CD8-positive, alpha-beta memory T cell (primary cell): Measurements from ENCODE around the gene CRLF2. TPM values are rescaled to one million over a fixed set of nuclear protein-coding genes. Genes with fewer than 3 reads are reported as not detected.

Experiments
- CTCF ChIA-PET: fragments of 350-600 bp; sonication (Branson Sonifier 250); formaldehyde crosslinking; loops from one replicate; lab custom pipeline; 2021; ENCODE audit warnings: antibody characterized with exemption; lab: Charles Lee
- POLR2A ChIA-PET: fragments of 350-600 bp; sonication (Branson Sonifier 250); formaldehyde crosslinking; loops from one replicate; lab custom pipeline; 2021; ENCODE audit warnings: antibody characterized with exemption; lab: Charles Lee
- DNase-seq, 5 donors: peaks; one replicate each; pipeline versions ENCODE4 v3.0.0 to v3.0.0-alpha.2; 2020 to 2022; ENCODE audit warnings: mixed read lengths in 1 of 5
- H3K27ac ChIP-seq: one replicate; pipeline ENCODE4 v1.7.0; 2013; ENCODE audit warnings: low read depth, mild to moderate bottlenecking, low read length, moderate library complexity
- H3K27me3 ChIP-seq: 2 replicates; pipeline ENCODE4 v1.7.0; 2013; ENCODE audit warnings: low read length, mild to moderate bottlenecking; ENCODE audit not compliant: insufficient read depth, poor library complexity, severe bottlenecking
- H3K36me3 ChIP-seq: 2 replicates; pipeline ENCODE4 v1.7.0; 2013; ENCODE audit warnings: mild to moderate bottlenecking, low read length, moderate library complexity; ENCODE audit not compliant: insufficient read depth
- H3K4me1 ChIP-seq: 2 replicates; pipeline ENCODE4 v1.7.0; 2013; ENCODE audit warnings: mild to moderate bottlenecking, low read length, moderate library complexity; ENCODE audit not compliant: insufficient read depth
- H3K4me3 ChIP-seq: 2 replicates; pipeline ENCODE4 v1.7.0; 2013; ENCODE audit warnings: mild to moderate bottlenecking, low read length
- H3K9me3 ChIP-seq: 2 replicates; pipeline ENCODE4 v1.7.0; 2013; ENCODE audit warnings: mild to moderate bottlenecking, low read length
- H3K27ac Mint-ChIP-seq, 8 donors: one replicate each; pipeline ENCODE4 v1.8.0; 2020 to 2021; ENCODE audit warnings: mixed read lengths in 8 of 8, mild to moderate bottlenecking in 6 of 8, inconsistent platforms in 3 of 8, moderate library complexity in 3 of 8
- H3K27me3 Mint-ChIP-seq, 2 donors: one replicate each; pipeline ENCODE4 v1.8.0; 2020 to 2021; ENCODE audit warnings: mixed read lengths in 2 of 2, mild to moderate bottlenecking in 1 of 2, moderate library complexity in 1 of 2
- H3K36me3 Mint-ChIP-seq, 3 donors: one replicate each; pipeline ENCODE4 v1.8.0; 2020 to 2021; ENCODE audit warnings: mixed read lengths in 3 of 3, inconsistent platforms in 1 of 3, mild to moderate bottlenecking in 1 of 3
- H3K4me1 Mint-ChIP-seq, 3 donors: one replicate each; pipeline ENCODE4 v1.8.0; 2020 to 2021; ENCODE audit warnings: mixed read lengths in 3 of 3, inconsistent platforms in 1 of 3, mild to moderate bottlenecking in 1 of 3
- H3K4me3 Mint-ChIP-seq, 7 donors: one replicate each; pipeline ENCODE4 v1.8.0; 2020 to 2021; ENCODE audit warnings: mixed read lengths in 7 of 7, mild to moderate bottlenecking in 6 of 7, moderate library complexity in 4 of 7, inconsistent platforms in 2 of 7
- H3K9me3 Mint-ChIP-seq, 5 donors: one replicate each; pipeline ENCODE4 v1.8.0; 2020 to 2022; ENCODE audit warnings: mixed read lengths in 5 of 5, mild to moderate bottlenecking in 3 of 5, moderate library complexity in 2 of 5, inconsistent platforms in 1 of 5
- polyA plus RNA-seq: library from polyadenylated mRNA; unstranded; fragments of 300-500 nt; fragmentation: Illumina TruSeq; gene quantifications from one replicate; pipeline ENCODE4 v1.2.3, GENCODE V29; 2021
- total RNA-seq, 2 experiments: library from RNA; stranded (reverse); gene quantifications; one replicate each; pipeline ENCODE4 v1.2.3, GENCODE V29; 2021

CRLF2 gene
- total and polyA plus RNA-seq, 3 experiments from 2014 or later = 0.13 to 0.22 TPM; not detected in 1

GRCh38 chrX:1147611-1148515, 64.6 kb downstream of the CRLF2 start:
- Histone ChIP-seq H3K9me3 (no peaks in the 10 kb centered on the region), H3K4me3 (no peak overlapping the region), H3K27me3 (no peaks in the 10 kb centered on the region), H3K36me3 (no peaks in the 10 kb centered on the region), H3K4me1 (no peaks in the 10 kb centered on the region), H3K27ac (no peak overlapping the region)
- Mint-ChIP-seq H3K36me3 (no peaks in the 10 kb centered on the region), H3K4me1 (no peaks in the 10 kb centered on the region), H3K9me3 (peaks cover 0 to 2% (median 0%) of the 10 kb centered on the region in 5 donors), H3K4me3 (no peak overlapping the region), H3K27me3 (peaks cover 5 to 6% of the 10 kb centered on the region in 2 donors), H3K27ac (no peak overlapping the region)
- CTCF ChIA-PET = no interaction called here
- POLR2A ChIA-PET = no interaction called here
- no peak for DNase-seq

GRCh38 chrX:1144293-1144692, 68.2 kb downstream of the CRLF2 start:
- POLR2A ChIA-PET = no interaction called here
- H3K36me3 Mint-ChIP-seq = no peaks in the 10 kb centered on the region
- no peak overlapping the region for H3K27ac ChIP-seq
- CTCF ChIA-PET = no interaction called here
- H3K27ac Mint-ChIP-seq = no peak overlapping the region
- H3K27me3 Mint-ChIP-seq = peaks cover under 1 to 3% of the 10 kb centered on the region in 2 donors
- H3K27me3 ChIP-seq = no peaks in the 10 kb centered on the region
- no peaks in the 10 kb centered on the region for H3K4me1 Mint-ChIP-seq
- DNase-seq = no peak
- no peaks in the 10 kb centered on the region for H3K36me3 ChIP-seq
- no peak overlapping the region for H3K4me3 ChIP-seq
- H3K4me1 ChIP-seq = no peaks in the 10 kb centered on the region
- no peak overlapping the region for H3K4me3 Mint-ChIP-seq
- no peaks in the 10 kb centered on the region for H3K9me3 ChIP-seq
- no peaks in the 10 kb centered on the region for H3K9me3 Mint-ChIP-seq

Other genes starting within 250 kb of the CRLF2 start
- gene CSF2RA, start 56.2 kb upstream of the CRLF2 start, total RNA-seq = under 1 TPM; 0.42 to 0.47 TPM
- gene CSF2RA, start 56.2 kb upstream of the CRLF2 start, polyA plus RNA-seq = not detected
- gene IL3RA, start 124.1 kb upstream of the CRLF2 start, total RNA-seq = under 1 TPM; 0.42 to 0.44 TPM
- gene IL3RA, start 124.1 kb upstream of the CRLF2 start, polyA plus RNA-seq = not detected
- gene SLC25A6, start 179.5 kb upstream of the CRLF2 start, total RNA-seq = 100 to 1,000 TPM; 330 to 341 TPM
- gene SLC25A6, start 179.5 kb upstream of the CRLF2 start, polyA plus RNA-seq = 469 TPM
- 10 to 100 TPM; 26.1 to 26.5 TPM for gene ASMTL, start 240.3 kb upstream of the CRLF2 start, total RNA-seq
- gene ASMTL, start 240.3 kb upstream of the CRLF2 start, polyA plus RNA-seq = 47.9 TPM